ENCODE results near the gene CDC7. TPM values are rescaled to one million over a fixed set of nuclear protein-coding genes. Genes with fewer than 3 reads are reported as not detected.

CDC7 gene
- total and polyA plus RNA-seq, 2 experiments from 2014 or later, result 26.6 to 44.0 TPM

DNA sequence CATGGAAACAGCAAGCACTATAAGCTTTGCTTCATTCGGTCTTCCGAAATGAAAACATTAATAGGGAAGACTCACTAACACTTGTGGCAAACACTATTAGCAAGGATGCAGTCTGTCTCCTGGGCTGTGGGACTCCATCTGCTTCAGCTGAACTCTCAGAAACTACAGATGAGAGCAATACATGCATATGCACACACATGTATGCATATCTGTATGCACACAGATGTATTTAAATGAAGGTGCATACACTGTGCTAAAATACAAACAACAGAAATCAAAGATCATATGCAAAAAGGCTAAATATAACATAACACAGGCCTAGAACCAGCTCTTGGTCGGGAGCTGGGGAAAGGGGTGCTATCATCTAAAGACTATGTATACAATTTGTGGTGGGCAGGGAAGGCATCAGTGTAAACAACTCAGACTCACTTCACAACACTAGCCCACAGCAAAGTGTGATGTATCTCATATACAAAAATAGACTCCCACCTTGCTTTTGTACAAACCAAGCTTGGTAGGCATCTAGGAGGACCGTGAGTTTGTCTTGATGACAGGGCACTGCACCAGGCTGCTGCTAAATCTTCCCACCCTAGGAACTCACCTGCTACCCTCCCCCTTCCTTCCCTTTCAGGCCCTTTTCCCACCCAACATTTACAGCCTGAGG is 32.8 kb downstream of the CDC7 start (continued):
- TF ChIP-seq, protein P1, sequence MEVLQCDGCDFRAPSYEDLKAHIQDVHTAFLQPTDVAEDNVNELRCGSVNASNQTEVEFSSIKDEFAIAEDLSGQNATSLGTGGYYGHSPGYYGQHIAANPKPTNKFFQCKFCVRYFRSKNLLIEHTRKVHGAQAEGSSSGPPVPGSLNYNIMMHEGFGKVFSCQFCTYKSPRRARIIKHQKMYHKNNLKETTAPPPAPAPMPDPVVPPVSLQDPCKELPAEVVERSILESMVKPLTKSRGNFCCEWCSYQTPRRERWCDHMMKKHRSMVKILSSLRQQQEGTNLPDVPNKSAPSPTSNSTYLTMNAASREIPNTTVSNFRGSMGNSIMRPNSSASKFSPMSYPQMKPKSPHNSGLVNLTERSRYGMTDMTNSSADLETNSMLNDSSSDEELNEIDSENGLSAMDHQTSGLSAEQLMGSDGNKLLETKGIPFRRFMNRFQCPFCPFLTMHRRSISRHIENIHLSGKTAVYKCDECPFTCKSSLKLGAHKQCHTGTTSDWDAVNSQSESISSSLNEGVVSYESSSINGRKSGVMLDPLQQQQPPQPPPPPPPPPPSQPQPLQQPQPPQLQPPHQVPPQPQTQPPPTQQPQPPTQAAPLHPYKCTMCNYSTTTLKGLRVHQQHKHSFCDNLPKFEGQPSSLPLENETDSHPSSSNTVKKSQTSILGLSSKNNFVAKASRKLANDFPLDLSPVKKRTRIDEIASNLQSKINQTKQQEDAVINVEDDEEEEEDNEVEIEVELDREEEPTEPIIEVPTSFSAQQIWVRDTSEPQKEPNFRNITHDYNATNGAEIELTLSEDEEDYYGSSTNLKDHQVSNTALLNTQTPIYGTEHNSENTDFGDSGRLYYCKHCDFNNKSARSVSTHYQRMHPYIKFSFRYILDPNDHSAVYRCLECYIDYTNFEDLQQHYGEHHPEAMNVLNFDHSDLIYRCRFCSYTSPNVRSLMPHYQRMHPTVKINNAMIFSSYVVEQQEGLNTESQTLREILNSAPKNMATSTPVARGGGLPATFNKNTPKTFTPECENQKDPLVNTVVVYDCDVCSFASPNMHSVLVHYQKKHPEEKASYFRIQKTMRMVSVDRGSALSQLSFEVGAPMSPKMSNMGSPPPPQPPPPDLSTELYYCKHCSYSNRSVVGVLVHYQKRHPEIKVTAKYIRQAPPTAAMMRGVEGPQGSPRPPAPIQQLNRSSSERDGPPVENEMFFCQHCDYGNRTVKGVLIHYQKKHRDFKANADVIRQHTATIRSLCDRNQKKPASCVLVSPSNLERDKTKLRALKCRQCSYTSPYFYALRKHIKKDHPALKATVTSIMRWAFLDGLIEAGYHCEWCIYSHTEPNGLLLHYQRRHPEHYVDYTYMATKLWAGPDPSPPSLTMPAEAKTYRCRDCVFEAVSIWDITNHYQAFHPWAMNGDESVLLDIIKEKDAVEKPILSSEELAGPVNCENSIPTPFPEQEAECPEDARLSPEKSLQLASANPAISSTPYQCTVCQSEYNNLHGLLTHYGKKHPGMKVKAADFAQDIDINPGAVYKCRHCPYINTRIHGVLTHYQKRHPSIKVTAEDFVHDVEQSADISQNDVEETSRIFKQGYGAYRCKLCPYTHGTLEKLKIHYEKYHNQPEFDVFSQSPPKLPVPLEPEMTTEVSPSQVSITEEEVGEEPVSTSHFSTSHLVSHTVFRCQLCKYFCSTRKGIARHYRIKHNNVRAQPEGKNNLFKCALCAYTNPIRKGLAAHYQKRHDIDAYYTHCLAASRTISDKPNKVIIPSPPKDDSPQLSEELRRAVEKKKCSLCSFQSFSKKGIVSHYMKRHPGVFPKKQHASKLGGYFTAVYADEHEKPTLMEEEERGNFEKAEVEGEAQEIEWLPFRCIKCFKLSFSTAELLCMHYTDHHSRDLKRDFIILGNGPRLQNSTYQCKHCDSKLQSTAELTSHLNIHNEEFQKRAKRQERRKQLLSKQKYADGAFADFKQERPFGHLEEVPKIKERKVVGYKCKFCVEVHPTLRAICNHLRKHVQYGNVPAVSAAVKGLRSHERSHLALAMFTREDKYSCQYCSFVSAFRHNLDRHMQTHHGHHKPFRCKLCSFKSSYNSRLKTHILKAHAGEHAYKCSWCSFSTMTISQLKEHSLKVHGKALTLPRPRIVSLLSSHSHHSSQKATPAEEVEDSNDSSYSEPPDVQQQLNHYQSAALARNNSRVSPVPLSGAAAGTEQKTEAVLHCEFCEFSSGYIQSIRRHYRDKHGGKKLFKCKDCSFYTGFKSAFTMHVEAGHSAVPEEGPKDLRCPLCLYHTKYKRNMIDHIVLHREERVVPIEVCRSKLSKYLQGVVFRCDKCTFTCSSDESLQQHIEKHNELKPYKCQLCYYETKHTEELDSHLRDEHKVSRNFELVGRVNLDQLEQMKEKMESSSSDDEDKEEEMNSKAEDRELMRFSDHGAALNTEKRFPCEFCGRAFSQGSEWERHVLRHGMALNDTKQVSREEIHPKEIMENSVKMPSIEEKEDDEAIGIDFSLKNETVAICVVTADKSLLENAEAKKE (CRISPR knock-in tag; IDR thresholded peaks at IDR 0.05), result no peak
- TF ChIP-seq NANOG (IDR thresholded peaks at IDR 0.05; ENCODE audit: borderline replicate concordance) (no peak), EZH2 (IDR thresholded peaks at IDR 0.05; ENCODE audit: low read depth, unreplicated experiment) (no peak)

DNA sequence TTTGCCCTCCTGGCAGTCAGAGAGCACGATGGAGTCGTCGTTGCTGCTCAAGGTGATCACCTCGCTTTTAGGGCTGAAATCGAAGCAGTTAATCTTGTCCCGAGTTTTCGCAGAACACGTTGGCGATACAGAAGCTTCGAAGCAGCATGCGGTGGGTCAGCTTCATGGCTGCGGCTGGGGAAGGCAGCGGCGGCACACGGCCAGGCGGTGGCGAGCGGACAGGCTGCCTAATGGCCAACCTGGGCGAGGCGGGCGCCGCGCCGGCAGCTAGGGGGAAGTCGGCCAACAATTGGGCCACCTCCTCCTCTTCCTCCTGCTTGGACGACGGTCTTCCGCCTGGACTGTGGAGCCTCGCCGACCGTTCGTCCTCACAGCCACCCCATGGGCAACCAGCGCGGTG is 34.8 kb downstream of the CDC7 start:
- peak; percentile 38; the same call in 1 of the 3 replicates for ATAC-seq
- TF ChIP-seq CREB1 (CRISPR knock-in tag; IDR thresholded peaks at IDR 0.05; ENCODE audit: low read depth) (no peak), EZH2 (IDR thresholded peaks at IDR 0.05; ENCODE audit: low read depth, unreplicated experiment) (no peak), POLR2AphosphoS5 (IDR thresholded peaks at IDR 0.05; ENCODE audit: low read depth) (no peak), EZH2phosphoT487 (IDR thresholded peaks at IDR 0.05; ENCODE audit: unreplicated experiment) (no peak), ZNF114 (CRISPR knock-in tag; IDR thresholded peaks at IDR 0.05) (no peak), NANOG (IDR thresholded peaks at IDR 0.05; ENCODE audit: borderline replicate concordance) (no peak), STAT1 (IDR thresholded peaks at IDR 0.05; ENCODE audit: unreplicated experiment) (no peak), ZNF331 (CRISPR knock-in tag; IDR thresholded peaks at IDR 0.05; ENCODE audit: low read depth) (no peak)
- TF ChIP-seq, protein P2, sequence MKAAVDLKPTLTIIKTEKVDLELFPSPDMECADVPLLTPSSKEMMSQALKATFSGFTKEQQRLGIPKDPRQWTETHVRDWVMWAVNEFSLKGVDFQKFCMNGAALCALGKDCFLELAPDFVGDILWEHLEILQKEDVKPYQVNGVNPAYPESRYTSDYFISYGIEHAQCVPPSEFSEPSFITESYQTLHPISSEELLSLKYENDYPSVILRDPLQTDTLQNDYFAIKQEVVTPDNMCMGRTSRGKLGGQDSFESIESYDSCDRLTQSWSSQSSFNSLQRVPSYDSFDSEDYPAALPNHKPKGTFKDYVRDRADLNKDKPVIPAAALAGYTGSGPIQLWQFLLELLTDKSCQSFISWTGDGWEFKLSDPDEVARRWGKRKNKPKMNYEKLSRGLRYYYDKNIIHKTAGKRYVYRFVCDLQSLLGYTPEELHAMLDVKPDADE (IDR thresholded peaks at IDR 0.05), result no peak
- TF ChIP-seq, protein P3, sequence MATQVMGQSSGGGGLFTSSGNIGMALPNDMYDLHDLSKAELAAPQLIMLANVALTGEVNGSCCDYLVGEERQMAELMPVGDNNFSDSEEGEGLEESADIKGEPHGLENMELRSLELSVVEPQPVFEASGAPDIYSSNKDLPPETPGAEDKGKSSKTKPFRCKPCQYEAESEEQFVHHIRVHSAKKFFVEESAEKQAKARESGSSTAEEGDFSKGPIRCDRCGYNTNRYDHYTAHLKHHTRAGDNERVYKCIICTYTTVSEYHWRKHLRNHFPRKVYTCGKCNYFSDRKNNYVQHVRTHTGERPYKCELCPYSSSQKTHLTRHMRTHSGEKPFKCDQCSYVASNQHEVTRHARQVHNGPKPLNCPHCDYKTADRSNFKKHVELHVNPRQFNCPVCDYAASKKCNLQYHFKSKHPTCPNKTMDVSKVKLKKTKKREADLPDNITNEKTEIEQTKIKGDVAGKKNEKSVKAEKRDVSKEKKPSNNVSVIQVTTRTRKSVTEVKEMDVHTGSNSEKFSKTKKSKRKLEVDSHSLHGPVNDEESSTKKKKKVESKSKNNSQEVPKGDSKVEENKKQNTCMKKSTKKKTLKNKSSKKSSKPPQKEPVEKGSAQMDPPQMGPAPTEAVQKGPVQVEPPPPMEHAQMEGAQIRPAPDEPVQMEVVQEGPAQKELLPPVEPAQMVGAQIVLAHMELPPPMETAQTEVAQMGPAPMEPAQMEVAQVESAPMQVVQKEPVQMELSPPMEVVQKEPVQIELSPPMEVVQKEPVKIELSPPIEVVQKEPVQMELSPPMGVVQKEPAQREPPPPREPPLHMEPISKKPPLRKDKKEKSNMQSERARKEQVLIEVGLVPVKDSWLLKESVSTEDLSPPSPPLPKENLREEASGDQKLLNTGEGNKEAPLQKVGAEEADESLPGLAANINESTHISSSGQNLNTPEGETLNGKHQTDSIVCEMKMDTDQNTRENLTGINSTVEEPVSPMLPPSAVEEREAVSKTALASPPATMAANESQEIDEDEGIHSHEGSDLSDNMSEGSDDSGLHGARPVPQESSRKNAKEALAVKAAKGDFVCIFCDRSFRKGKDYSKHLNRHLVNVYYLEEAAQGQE (IDR thresholded peaks at IDR 0.05; ENCODE audit: unreplicated experiment), result no peak
- TF ChIP-seq, protein P4, sequence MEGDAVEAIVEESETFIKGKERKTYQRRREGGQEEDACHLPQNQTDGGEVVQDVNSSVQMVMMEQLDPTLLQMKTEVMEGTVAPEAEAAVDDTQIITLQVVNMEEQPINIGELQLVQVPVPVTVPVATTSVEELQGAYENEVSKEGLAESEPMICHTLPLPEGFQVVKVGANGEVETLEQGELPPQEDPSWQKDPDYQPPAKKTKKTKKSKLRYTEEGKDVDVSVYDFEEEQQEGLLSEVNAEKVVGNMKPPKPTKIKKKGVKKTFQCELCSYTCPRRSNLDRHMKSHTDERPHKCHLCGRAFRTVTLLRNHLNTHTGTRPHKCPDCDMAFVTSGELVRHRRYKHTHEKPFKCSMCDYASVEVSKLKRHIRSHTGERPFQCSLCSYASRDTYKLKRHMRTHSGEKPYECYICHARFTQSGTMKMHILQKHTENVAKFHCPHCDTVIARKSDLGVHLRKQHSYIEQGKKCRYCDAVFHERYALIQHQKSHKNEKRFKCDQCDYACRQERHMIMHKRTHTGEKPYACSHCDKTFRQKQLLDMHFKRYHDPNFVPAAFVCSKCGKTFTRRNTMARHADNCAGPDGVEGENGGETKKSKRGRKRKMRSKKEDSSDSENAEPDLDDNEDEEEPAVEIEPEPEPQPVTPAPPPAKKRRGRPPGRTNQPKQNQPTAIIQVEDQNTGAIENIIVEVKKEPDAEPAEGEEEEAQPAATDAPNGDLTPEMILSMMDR (conservative IDR thresholded peaks at IDR 0.05; ENCODE audit: low read depth in 2 of 2), result no peak

More for the DNA sequence above, 34.8 kb downstream of the CDC7 start:
- H3K27me3 Mint-ChIP-seq (ENCODE audit: insufficient read depth, low read depth, poor library complexity), result no peaks in the 10 kb centered on the region
- no peak overlapping the region for H3K27ac Mint-ChIP-seq
- peaks cover under 1% of the 10 kb centered on the region; the same call in 2 of the 3 replicates for H3K4me1 Mint-ChIP-seq
- Histone ChIP-seq H3K4me2 (no peak overlapping the region), H3K4me1 (ENCODE audit: insufficient read depth) (no peaks in the 10 kb centered on the region), H3F3A (replicated peaks; ENCODE audit: low read depth) (no peaks in the 10 kb centered on the region), H3K27ac (ENCODE audit: low read depth) (no peak overlapping the region), H3K79me2 (replicated peaks; ENCODE audit: insufficient read depth) (no peaks in the 10 kb centered on the region), H3K27me3 (ENCODE audit: insufficient read depth) (no peaks in the 10 kb centered on the region), H3K4me3 (no peak overlapping the region), H2AFZ (no peak overlapping the region), H3K9me2 (ENCODE audit: insufficient read depth) (no peaks in the 10 kb centered on the region), H4K20me1 (replicated peaks; ENCODE audit: insufficient read depth) (no peaks in the 10 kb centered on the region), H3K36me3 (ENCODE audit: insufficient read depth) (no peaks in the 10 kb centered on the region)
- no peaks in the 10 kb centered on the region for H3K9me3 Mint-ChIP-seq
- DNase-seq (ENCODE audit: low spot score), result no peak
- H3K4me3 Mint-ChIP-seq, result no peak overlapping the region
- no peaks in the 10 kb centered on the region; the same call in 2 of the 3 replicates for H3K36me3 Mint-ChIP-seq (ENCODE audit: low read depth)
